ENCODE data around the gene ZNF613. TPM values are rescaled to one million over a fixed set of nuclear protein-coding genes. Genes with fewer than 3 reads are reported as not detected.
"Not testable (repeated sequence)": the region's sequence is repeated elsewhere in the genome, so short reads cannot be mapped to it uniquely, and the experiment has no call there.

ZNF613 gene
- total and polyA plus RNA-seq, 5 experiments from 2014 or later = 2.3 to 8.0 (median 4.5) TPM

- H3K27ac Mint-ChIP-seq = no peak overlapping the region
- peaks cover 0 to 2% (median 0%) of the 10 kb centered on the region in 4 donors for H3K4me1 Mint-ChIP-seq
- H3K36me3 Mint-ChIP-seq = peaks cover 35 to 72% (median 70%) of the 10 kb centered on the region in 3 donors
- POLR2A ChIA-PET = no interaction called here
- no peak overlapping the region for H3K4me3 Mint-ChIP-seq
- DNase-seq (no peak), ATAC-seq (no peak)
- peaks cover 18 to 98% (median 71%) of the 10 kb centered on the region in 9 donors for H3K9me3 Mint-ChIP-seq
- H3K27me3 Mint-ChIP-seq = no peaks in the 10 kb centered on the region
Observed at GRCh38 chr19:51946602-51947001, 19.3 kb downstream of the ZNF613 start.

GRCh38 chr19:51948975-51949374 lies 21.7 kb downstream of the ZNF613 start:
- Mint-ChIP-seq H3K4me1 (no peaks in the 10 kb centered on the region), H3K27me3 (no peaks in the 10 kb centered on the region), H3K36me3 (peaks cover 15 to 58% (median 56%) of the 10 kb centered on the region in 3 donors), H3K9me3 (peaks cover 15 to 87% (median 57%) of the 10 kb centered on the region in 9 donors), H3K4me3 (no peak overlapping the region), H3K27ac (no peak overlapping the region)
- POLR2A ChIA-PET = no interaction called here
- ATAC-seq (no peak), DNase-seq (no peak)

- POLR2A ChIA-PET, H3K27me3 Mint-ChIP-seq, H3K4me3 Mint-ChIP-seq, DNase-seq, H3K27ac Mint-ChIP-seq, ATAC-seq, H3K4me1 Mint-ChIP-seq: not testable (repeated sequence)
- peaks cover 9 to 78% (median 64%) of the 10 kb centered on the region in 3 donors for H3K36me3 Mint-ChIP-seq
- H3K9me3 Mint-ChIP-seq = peaks cover 23 to 95% (median 67%) of the 10 kb centered on the region in 9 donors
Observed at GRCh38 chr19:51957846-51958245, 30.6 kb downstream of the ZNF613 start.

GRCh38 chr19:51959791-51960190 lies 32.5 kb downstream of the ZNF613 start:
- POLR2A ChIA-PET = no interaction called here
- DNase-seq = no peak
- Mint-ChIP-seq H3K27me3 (no peaks in the 10 kb centered on the region), H3K4me3 (no peak overlapping the region), H3K36me3 (peaks cover 26 to 80% (median 74%) of the 10 kb centered on the region in 3 donors), H3K9me3 (peaks cover 25 to 100% (median 75%) of the 10 kb centered on the region in 9 donors), H3K4me1 (no peaks in the 10 kb centered on the region), H3K27ac (no peak overlapping the region)
- no peak for ATAC-seq

GRCh38 chr19:51960621-51961233 lies 33.5 kb downstream of the ZNF613 start:
- H3K4me1 Mint-ChIP-seq, POLR2A ChIA-PET, DNase-seq, ATAC-seq, H3K4me3 Mint-ChIP-seq, H3K27me3 Mint-ChIP-seq, H3K27ac Mint-ChIP-seq: not testable (repeated sequence)
- H3K9me3 Mint-ChIP-seq = peaks cover 22 to 100% (median 82%) of the 10 kb centered on the region in 9 donors
- peaks cover 35 to 84% (median 83%) of the 10 kb centered on the region in 3 donors for H3K36me3 Mint-ChIP-seq

GRCh38 chr19:51965583-51965982 lies 38.3 kb downstream of the ZNF613 start:
- peaks cover 14 to 98% (median 67%) of the 10 kb centered on the region in 9 donors for H3K9me3 Mint-ChIP-seq
- POLR2A ChIA-PET = no interaction called here
- H3K4me3 Mint-ChIP-seq = peak overlapping the region in 1 of 10 donors; percentile 14
- H3K4me1 Mint-ChIP-seq = no peaks in the 10 kb centered on the region
- H3K36me3 Mint-ChIP-seq = peaks cover 72 to 93% (median 73%) of the 10 kb centered on the region in 3 donors
- ATAC-seq (no peak), DNase-seq (no peak)
- H3K27ac Mint-ChIP-seq = peak overlapping the region in 1 of 10 donors; percentile 9
- H3K27me3 Mint-ChIP-seq = no peaks in the 10 kb centered on the region

GRCh38 chr19:51970718-51971117 lies 43.4 kb downstream of the ZNF613 start:
- H3K9me3 Mint-ChIP-seq = peaks cover 8 to 96% (median 34%) of the 10 kb centered on the region in 9 donors
- DNase-seq (no peak), ATAC-seq (no peak)
- H3K36me3 Mint-ChIP-seq = peaks cover 62 to 93% (median 87%) of the 10 kb centered on the region in 3 donors
- H3K4me1 Mint-ChIP-seq = no peaks in the 10 kb centered on the region
- H3K27me3 Mint-ChIP-seq = no peaks in the 10 kb centered on the region
- no peak overlapping the region for H3K4me3 Mint-ChIP-seq
- no peak overlapping the region for H3K27ac Mint-ChIP-seq
- POLR2A ChIA-PET = no interaction called here

GRCh38 chr19:51971624-51972023 lies 44.4 kb downstream of the ZNF613 start:
- peaks cover 0 to 3% (median 0%) of the 10 kb centered on the region in 4 donors for H3K4me1 Mint-ChIP-seq
- no peaks in the 10 kb centered on the region for H3K27me3 Mint-ChIP-seq
- POLR2A ChIA-PET = no interaction called here
- H3K9me3 Mint-ChIP-seq = peaks cover 8 to 96% (median 35%) of the 10 kb centered on the region in 9 donors
- DNase-seq (peak in 3 of 10 donors; percentile 4 to 25 (median 16)), ATAC-seq (no peak)
- H3K27ac Mint-ChIP-seq = peak overlapping the region in 1 of 10 donors; percentile 44
- peak overlapping the region in 1 of 10 donors; percentile 48 for H3K4me3 Mint-ChIP-seq
- peaks cover 66 to 91% (median 84%) of the 10 kb centered on the region in 3 donors for H3K36me3 Mint-ChIP-seq

- POLR2A ChIA-PET = interaction anchor here (0.6 kb wide), 1 partner anchor 36 kb away, joined by 4 read pairs; no protein-coding TSS in a partner anchor
- not testable (repeated sequence) for ATAC-seq
Observed at GRCh38 chr19:51975787-51976186, 48.5 kb downstream of the ZNF613 start.

GRCh38 chr19:51976852-51977251 lies 49.6 kb downstream of the ZNF613 start:
- POLR2A ChIA-PET = no interaction called here
- Mint-ChIP-seq H3K27me3 (no peaks in the 10 kb centered on the region), H3K27ac (no peak overlapping the region), H3K36me3 (peaks cover 75 to 96% (median 89%) of the 10 kb centered on the region in 3 donors), H3K9me3 (peaks cover 14 to 100% (median 59%) of the 10 kb centered on the region in 9 donors), H3K4me1 (peaks cover 2 to 9% (median 5%) of the 10 kb centered on the region in 4 donors), H3K4me3 (no peak overlapping the region)
- no peak for DNase-seq
- no peak for ATAC-seq

More at GRCh38 chr19:51975787-51976186, 48.5 kb downstream of the ZNF613 start:
- H3K27me3 Mint-ChIP-seq, H3K4me3 Mint-ChIP-seq, H3K4me1 Mint-ChIP-seq, H3K27ac Mint-ChIP-seq, DNase-seq: not testable (repeated sequence)
- H3K36me3 Mint-ChIP-seq = peaks cover 76 to 97% (median 90%) of the 10 kb centered on the region in 3 donors
- peaks cover 22 to 100% (median 55%) of the 10 kb centered on the region in 9 donors for H3K9me3 Mint-ChIP-seq

GRCh38 chr19:51977346-51977745 lies 50.1 kb downstream of the ZNF613 start:
- DNase-seq = no peak
- Mint-ChIP-seq H3K4me3 (no peak overlapping the region), H3K4me1 (peaks cover 2 to 9% (median 5%) of the 10 kb centered on the region in 4 donors), H3K9me3 (peaks cover 9 to 100% (median 58%) of the 10 kb centered on the region in 9 donors), H3K27me3 (no peaks in the 10 kb centered on the region), H3K36me3 (peaks cover 74 to 95% (median 86%) of the 10 kb centered on the region in 3 donors), H3K27ac (no peak overlapping the region)
- POLR2A ChIA-PET = no interaction called here
- no peak for ATAC-seq

- Mint-ChIP-seq H3K9me3 (peaks cover 9 to 100% (median 58%) of the 10 kb centered on the region in 9 donors), H3K27me3 (no peaks in the 10 kb centered on the region), H3K4me3 (peak overlapping the region in 2 of 10 donors; percentile 24 to 33), H3K27ac (no peak overlapping the region), H3K4me1 (peaks cover 2 to 9% (median 6%) of the 10 kb centered on the region in 4 donors), H3K36me3 (peaks cover 81 to 95% (median 84%) of the 10 kb centered on the region in 3 donors)
- POLR2A ChIA-PET = no interaction called here
- DNase-seq (no peak), ATAC-seq (no peak)
Observed at GRCh38 chr19:51978882-51979281, 51.6 kb downstream of the ZNF613 start.

- no peak for DNase-seq
Observed at GRCh38 chr19:51980116-51980736, 53.0 kb downstream of the ZNF613 start.

More at GRCh38 chr19:51980116-51980736, 53.0 kb downstream of the ZNF613 start:
- Mint-ChIP-seq H3K4me3 (no peak overlapping the region), H3K4me1 (peaks cover 2 to 13% (median 7%) of the 10 kb centered on the region in 4 donors), H3K27me3 (no peaks in the 10 kb centered on the region), H3K36me3 (peaks cover 76 to 90% (median 80%) of the 10 kb centered on the region in 3 donors), H3K27ac (no peak overlapping the region), H3K9me3 (peaks cover 9 to 99% (median 54%) of the 10 kb centered on the region in 9 donors)
- POLR2A ChIA-PET = no interaction called here
- ATAC-seq = no peak
